ENCODE data around the gene FBXO27.

The FBXO27 gene

DNA sequence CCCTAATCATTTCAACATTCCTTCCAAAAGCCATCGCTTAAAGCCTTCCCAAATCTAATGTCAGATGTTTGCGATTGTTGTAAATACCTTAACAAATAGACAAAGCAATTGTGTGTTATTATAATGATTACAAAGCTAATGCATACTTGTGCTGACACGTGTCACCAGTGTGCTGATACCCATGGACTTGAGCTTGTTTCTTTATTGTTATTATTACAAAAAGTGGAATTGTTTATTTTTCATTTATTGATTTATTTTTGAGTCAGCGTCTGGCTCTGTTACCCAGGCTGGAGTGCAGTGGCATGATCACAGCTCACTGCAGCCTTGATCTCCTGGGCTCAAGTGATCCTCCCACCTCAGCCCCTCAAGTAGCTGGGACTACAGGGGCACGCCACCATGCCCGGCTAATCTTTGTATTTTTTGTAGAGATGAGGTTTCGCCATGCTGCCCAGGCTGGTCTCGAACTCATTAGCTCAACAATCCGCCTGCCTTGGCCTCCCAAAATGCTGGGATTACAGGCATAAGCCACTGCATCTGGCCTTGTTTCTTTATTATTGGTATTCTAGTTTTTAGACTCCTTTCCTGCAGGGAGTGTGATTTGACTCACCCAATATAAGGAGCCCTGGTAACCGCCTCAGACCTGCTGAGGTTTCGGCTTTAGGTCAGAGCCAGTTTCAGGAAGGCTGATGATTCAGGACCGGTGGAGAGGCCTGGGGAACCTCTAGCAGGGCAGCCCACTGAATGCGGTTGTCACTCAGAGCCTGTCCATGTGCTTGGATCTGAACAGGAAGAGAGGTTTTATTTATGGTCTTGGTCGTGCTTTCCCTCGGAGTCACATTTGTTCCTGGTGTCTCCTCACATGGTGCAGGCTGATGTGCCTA is 54.7 kb downstream of the FBXO27 start:
- Histone ChIP-seq H3K4me1 (no peaks in the 10 kb centered on the region), H3K4me3 (ENCODE audit: low read depth, low read length) (no peak overlapping the region), H3K36me3 (ENCODE audit: control insufficient read depth, insufficient read depth, low read length) (no peaks in the 10 kb centered on the region), H3K9ac (no peak overlapping the region), H3K27me3 (ENCODE audit: control insufficient read depth, insufficient read depth, low read length) (no peaks in the 10 kb centered on the region), H3K9me3 (ENCODE audit: control insufficient read depth, low read length) (no peaks in the 10 kb centered on the region), H2AFZ (peak overlapping the region; percentile 71), H3K4me2 (ENCODE audit: low read length) (peak overlapping the region; percentile 9), H3K79me2 (peaks cover 5% of the 10 kb centered on the region), H3K27ac (peak overlapping the region; percentile 59)
- TF ChIP-seq, protein P1, sequence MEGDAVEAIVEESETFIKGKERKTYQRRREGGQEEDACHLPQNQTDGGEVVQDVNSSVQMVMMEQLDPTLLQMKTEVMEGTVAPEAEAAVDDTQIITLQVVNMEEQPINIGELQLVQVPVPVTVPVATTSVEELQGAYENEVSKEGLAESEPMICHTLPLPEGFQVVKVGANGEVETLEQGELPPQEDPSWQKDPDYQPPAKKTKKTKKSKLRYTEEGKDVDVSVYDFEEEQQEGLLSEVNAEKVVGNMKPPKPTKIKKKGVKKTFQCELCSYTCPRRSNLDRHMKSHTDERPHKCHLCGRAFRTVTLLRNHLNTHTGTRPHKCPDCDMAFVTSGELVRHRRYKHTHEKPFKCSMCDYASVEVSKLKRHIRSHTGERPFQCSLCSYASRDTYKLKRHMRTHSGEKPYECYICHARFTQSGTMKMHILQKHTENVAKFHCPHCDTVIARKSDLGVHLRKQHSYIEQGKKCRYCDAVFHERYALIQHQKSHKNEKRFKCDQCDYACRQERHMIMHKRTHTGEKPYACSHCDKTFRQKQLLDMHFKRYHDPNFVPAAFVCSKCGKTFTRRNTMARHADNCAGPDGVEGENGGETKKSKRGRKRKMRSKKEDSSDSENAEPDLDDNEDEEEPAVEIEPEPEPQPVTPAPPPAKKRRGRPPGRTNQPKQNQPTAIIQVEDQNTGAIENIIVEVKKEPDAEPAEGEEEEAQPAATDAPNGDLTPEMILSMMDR (IDR thresholded peaks at IDR 0.05), result no peak

DNA sequence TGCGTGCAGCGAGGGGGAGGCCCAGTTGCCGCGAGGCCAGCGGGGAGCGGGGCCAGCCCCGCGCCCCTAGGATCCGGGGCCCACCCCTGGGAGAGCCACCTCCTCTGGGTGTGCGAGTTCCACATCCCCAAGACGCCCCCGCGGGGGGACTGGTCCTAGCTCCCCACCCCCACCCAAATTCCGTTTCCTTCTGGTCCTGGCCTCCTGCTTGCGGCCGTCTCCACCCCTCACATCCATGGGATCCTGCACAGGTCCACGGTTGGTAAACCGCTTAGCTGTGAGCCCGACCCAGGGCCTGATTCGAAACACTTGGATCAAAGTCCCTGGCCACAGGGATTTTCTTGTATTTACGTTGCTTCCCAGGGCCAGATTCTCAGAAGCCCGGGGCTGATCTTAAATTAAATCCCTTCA is 56.5 kb downstream of the FBXO27 start:
- H3K9ac ChIP-seq, result no peak overlapping the region
- no peaks in the 10 kb centered on the region for H3K36me3 ChIP-seq (ENCODE audit: control insufficient read depth, insufficient read depth, low read length)
- TF ChIP-seq, protein P1 (IDR thresholded peaks at IDR 0.05), result no peak
- H3K9me3 ChIP-seq (ENCODE audit: control insufficient read depth, low read length), result no peaks in the 10 kb centered on the region
- H3K4me2 ChIP-seq (ENCODE audit: low read length), result peak overlapping the region; percentile 65
- H3K4me3 ChIP-seq (ENCODE audit: low read depth, low read length), result peak overlapping the region; percentile 41
- peaks cover 8% of the 10 kb centered on the region for H3K79me2 ChIP-seq
- H3K27me3 ChIP-seq (ENCODE audit: control insufficient read depth, insufficient read depth, low read length), result no peaks in the 10 kb centered on the region
- H3K4me1 ChIP-seq, result no peaks in the 10 kb centered on the region
- H2AFZ ChIP-seq, result peak overlapping the region; percentile 81
- peak overlapping the region; percentile 55 for H3K27ac ChIP-seq

DNA sequence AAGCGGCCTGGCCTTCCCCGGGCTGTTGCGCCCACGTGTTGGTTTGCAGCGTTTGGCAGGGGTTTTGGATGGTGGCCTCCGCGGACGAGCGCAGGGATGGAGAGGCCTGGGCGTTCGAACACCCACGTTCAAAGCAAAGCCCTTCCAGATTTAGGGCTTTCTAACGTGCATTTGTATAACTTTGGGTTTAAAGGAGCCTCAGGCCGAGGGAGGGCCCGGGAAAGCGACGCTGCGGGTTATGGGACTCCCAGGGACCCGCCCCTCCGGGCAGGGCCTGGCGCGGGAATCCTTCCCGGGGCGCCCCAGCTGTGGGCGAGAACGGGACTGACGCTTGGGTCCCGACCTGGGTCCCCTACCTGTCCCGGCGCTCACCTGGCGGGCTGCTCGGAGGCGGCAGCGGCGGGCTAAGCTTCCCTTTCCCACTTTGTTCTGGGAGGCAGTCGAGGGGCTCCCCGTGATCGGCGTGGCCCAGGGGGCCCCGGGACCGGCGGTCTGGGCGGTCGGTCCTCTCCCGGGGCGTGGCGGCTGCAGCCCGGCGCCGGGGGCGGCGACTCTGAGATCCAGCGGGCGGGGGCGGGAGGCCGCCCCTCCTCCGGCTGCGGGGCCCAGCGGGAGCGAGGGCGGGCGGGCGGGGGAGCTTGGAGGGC is 57.0 kb downstream of the FBXO27 start, which contains the start of gene FBXO17:
Gene FBXO17 (minus strand): TSS at position 529 of the 647 bp plus-strand sequence. CDS start 25,423 bp downstream, outside the sequence.
- H3K27ac ChIP-seq, result peak within 1 kb of the TSS; percentile 69
- H3K79me2 ChIP-seq, result peaks cover 12% of the 10 kb centered on the region
- TF ChIP-seq, protein P1 (IDR thresholded peaks at IDR 0.05), result no peak
- H3K4me2 ChIP-seq (ENCODE audit: low read length), result peak within 1 kb of the TSS; percentile 65
- H3K4me3 ChIP-seq (ENCODE audit: low read depth, low read length), result peak within 1 kb of the TSS; percentile 77
- no peaks in the 10 kb centered on the region for H3K36me3 ChIP-seq (ENCODE audit: control insufficient read depth, insufficient read depth, low read length)
- H2AFZ ChIP-seq, result peak within 1 kb of the TSS; percentile 81
- H3K9me3 ChIP-seq (ENCODE audit: control insufficient read depth, low read length), result no peaks in the 10 kb centered on the region
- H3K27me3 ChIP-seq (ENCODE audit: control insufficient read depth, insufficient read depth, low read length), result no peaks in the 10 kb centered on the region
- H3K9ac ChIP-seq, result no peak within 1 kb of the TSS
- H3K4me1 ChIP-seq, result no peaks in the 10 kb centered on the region

DNA sequence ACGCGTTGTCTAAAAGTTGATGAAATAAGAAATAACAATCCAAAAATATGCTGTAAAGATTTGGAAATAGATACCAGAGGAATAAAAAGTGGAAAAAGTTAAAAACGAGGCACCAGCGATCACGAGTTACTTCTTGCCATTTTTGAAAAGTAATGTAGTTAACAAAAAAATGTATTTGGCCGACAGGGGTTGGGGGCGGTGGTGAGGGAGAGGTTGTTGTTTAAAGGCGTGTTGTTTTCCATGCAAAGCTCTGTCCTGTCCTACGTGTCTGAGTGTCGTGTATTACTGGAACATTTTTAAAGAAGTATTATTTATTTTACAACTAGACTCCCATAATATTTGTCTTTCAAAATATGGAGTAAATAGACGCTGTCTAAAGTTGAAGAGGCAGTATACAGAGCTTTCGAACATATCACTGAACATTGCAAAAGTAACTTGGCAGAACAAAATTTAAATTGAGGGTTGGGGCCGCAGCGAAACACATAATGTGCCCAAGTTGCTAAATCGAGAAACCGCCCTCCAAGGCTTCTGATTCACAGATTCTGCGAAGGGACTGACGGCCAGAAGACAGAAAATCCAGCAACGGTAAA is 57.6 kb downstream of the FBXO27 start:
- H3K36me3 ChIP-seq (ENCODE audit: control insufficient read depth, insufficient read depth, low read length), result no peaks in the 10 kb centered on the region
- H3K4me2 ChIP-seq (ENCODE audit: low read length), result peak overlapping the region; percentile 64
- H3K4me1 ChIP-seq, result no peaks in the 10 kb centered on the region
- TF ChIP-seq, protein P1 (IDR thresholded peaks at IDR 0.05), result no peak
- H3K27ac ChIP-seq, result peak overlapping the region; percentile 69
- H2AFZ ChIP-seq, result peak overlapping the region; percentile 76
- H3K9ac ChIP-seq, result no peak overlapping the region
- H3K9me3 ChIP-seq (ENCODE audit: control insufficient read depth, low read length), result no peaks in the 10 kb centered on the region
- no peaks in the 10 kb centered on the region for H3K27me3 ChIP-seq (ENCODE audit: control insufficient read depth, insufficient read depth, low read length)
- H3K79me2 ChIP-seq, result peaks cover 13% of the 10 kb centered on the region
- peak overlapping the region; percentile 77 for H3K4me3 ChIP-seq (ENCODE audit: low read depth, low read length)

Measured in parathyroid adenoma (tissue), 2 donors.